ENCODE measurements around the gene OR7G2. TPM values are rescaled to one million over a fixed set of nuclear protein-coding genes. Genes with fewer than 3 reads are reported as not detected.
"Not testable (repeated sequence)": the region's sequence is repeated elsewhere in the genome, so short reads cannot be mapped to it uniquely, and the experiment has no call there.

The OR7G2 gene
- total RNA-seq, 4 donors from 2014 or later = not detected

DNA sequence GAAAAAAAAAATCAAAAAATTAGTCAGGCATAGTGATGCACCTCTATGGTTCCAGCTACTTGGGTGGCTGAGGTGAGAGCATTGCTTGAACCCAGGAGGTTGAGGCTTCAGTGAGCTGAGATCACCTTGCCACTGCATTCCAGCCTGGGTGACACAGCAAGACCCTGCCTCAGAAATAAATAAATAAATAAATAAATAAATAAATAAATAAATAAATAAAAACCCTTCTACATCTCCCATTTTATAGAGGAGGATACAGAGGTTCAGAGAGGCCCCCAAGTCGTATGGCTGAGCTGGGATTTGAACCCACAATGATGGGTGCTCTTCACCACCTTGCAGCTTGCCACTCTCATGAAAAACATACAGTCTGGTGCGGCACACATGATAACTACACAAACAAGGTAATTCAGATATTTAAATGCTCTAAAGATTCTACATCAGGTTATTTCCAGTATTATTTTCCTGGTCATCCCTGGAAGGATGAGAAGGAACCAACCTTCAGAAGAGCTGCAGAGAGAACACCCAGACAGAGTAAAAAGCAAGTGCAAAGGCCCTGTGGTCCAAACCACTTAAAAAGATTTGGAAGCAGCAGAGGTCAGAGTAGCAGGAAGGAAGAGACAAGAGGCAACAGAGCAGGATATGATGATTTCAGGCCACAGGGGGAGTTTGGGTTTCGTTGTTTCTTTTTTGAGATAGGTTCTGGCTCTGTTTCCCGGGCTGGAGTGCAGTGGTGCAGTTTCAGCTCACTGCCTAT is 49.6 kb downstream of the OR7G2 start:
- Histone ChIP-seq H3K27me3 (no peaks in the 10 kb centered on the region), H3K9me3 (no peaks in the 10 kb centered on the region), H3K36me3 (no peaks in the 10 kb centered on the region), H3K4me3 (no peak overlapping the region), H3K27ac (no peak overlapping the region), H3K4me1 (no peaks in the 10 kb centered on the region)
- DNase-seq = no peak
- intact Hi-C loops (cut with DNase I; ENCODE audit: low total_unique reads) = no loop called here
- TF ChIP-seq, protein P1, sequence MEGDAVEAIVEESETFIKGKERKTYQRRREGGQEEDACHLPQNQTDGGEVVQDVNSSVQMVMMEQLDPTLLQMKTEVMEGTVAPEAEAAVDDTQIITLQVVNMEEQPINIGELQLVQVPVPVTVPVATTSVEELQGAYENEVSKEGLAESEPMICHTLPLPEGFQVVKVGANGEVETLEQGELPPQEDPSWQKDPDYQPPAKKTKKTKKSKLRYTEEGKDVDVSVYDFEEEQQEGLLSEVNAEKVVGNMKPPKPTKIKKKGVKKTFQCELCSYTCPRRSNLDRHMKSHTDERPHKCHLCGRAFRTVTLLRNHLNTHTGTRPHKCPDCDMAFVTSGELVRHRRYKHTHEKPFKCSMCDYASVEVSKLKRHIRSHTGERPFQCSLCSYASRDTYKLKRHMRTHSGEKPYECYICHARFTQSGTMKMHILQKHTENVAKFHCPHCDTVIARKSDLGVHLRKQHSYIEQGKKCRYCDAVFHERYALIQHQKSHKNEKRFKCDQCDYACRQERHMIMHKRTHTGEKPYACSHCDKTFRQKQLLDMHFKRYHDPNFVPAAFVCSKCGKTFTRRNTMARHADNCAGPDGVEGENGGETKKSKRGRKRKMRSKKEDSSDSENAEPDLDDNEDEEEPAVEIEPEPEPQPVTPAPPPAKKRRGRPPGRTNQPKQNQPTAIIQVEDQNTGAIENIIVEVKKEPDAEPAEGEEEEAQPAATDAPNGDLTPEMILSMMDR (IDR thresholded peaks at IDR 0.05) = no peak
- no peak for TF ChIP-seq POLR2A (IDR thresholded peaks at IDR 0.05)

DNA sequence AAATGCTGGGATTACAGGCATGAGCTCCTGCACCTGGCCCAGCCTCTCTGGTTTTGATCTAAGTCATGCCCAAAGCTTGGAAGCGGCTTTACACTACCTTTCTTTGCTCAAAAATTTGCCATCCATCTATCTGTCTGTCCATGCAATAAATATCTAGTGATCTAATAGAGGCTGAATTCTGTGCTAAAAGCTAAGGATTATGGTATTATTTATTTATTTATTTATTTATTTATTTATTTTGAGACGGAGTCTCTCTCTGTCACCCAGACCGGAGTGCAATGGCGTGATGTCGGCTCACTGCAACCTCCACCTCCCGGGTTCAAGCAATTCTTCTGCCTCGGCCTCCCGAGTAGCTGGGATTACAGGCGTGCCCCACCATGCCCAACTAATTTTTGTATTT is 51.1 kb downstream of the OR7G2 start:
- H3K4me3 ChIP-seq; H3K36me3 ChIP-seq; intact Hi-C loops (cut with DNase I; ENCODE audit: low total_unique reads); DNase-seq; H3K27me3 ChIP-seq; H3K9me3 ChIP-seq; H3K4me1 ChIP-seq: not testable (repeated sequence)
- H3K27ac ChIP-seq = peak overlapping the region in 1 of 2 donors; percentile 38

DNA sequence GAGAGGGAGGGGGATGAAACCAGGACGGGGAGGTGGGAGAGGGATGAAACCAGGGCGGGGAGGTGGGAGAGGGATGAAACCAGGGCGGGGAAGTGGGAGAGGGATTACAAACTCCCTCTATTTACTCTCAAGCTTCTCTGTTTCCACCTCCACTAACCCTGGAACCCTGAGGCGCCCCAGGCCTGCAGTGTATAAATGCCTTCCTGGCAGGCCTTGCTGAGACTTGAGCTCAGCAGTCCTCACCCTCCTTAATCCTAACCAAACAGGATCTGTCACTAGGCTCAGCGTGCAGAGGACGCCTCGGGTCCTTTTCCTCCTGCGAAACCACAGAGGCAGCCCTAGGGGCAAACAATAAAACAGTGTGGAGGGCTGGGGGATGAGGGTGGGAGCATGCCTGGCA is 52.5 kb downstream of the OR7G2 start:
- Histone ChIP-seq H3K4me3 (no peak overlapping the region), H3K27me3 (no peaks in the 10 kb centered on the region), H3K36me3 (no peaks in the 10 kb centered on the region), H3K9me3 (no peaks in the 10 kb centered on the region), H3K27ac (peak overlapping the region in 1 of 2 donors; percentile 21), H3K4me1 (no peaks in the 10 kb centered on the region)
- TF ChIP-seq POLR2A (IDR thresholded peaks at IDR 0.05) = no peak
- TF ChIP-seq, protein P1 (IDR thresholded peaks at IDR 0.05) = no peak
- intact Hi-C loops (cut with DNase I; ENCODE audit: low total_unique reads) = no loop called here
- DNase-seq = no peak

DNA sequence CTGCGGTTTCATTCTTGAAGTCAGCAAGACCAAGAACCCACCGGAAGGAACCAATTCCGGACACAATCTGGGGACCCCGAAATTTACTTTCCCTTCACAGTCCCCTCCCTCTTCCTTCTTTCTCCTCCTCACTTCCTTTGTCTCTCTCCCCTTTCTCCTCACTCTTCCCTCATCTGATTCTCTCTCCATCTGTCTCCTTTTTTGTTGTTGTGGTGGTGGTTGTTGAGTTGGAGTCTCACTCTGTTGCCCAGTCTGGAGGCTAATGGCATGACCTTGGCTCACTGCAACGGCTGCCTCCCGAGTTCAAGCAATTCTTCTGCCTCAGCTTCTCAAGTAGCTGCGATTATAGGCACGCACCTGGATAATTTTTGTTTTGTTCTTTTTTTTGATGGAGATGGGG is 53.1 kb downstream of the OR7G2 start:
- intact Hi-C loops (cut with DNase I; ENCODE audit: low total_unique reads) = no loop called here
- Histone ChIP-seq H3K27me3 (no peaks in the 10 kb centered on the region), H3K9me3 (no peaks in the 10 kb centered on the region), H3K27ac (no peak overlapping the region), H3K4me1 (no peaks in the 10 kb centered on the region), H3K4me3 (no peak overlapping the region), H3K36me3 (no peaks in the 10 kb centered on the region)
- DNase-seq = no peak
- TF ChIP-seq, protein P1 (IDR thresholded peaks at IDR 0.05) = no peak
- TF ChIP-seq POLR2A (IDR thresholded peaks at IDR 0.05) = no peak

DNA sequence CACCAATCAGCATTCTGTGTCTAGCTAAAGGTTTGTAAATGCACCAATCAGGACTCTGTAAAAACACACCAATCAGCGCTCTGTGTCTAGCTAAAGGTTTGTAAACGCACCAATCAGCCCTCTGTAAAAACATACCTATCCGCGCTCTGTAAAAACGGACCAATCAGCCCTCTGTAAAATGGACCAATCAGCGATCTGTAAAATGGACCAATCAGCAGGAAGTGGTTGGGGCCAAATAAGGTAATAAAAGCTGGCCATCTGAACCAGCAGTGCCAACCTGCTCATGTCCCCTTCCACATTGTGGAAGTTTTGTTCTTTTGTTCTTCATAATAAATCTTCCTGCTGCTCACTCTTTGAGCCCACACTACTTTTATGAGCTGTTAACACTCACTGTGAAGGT is 53.6 kb downstream of the OR7G2 start:
- H3K27ac ChIP-seq; H3K4me1 ChIP-seq; H3K9me3 ChIP-seq; H3K4me3 ChIP-seq; H3K36me3 ChIP-seq; DNase-seq; intact Hi-C loops (cut with DNase I; ENCODE audit: low total_unique reads); H3K27me3 ChIP-seq: not testable (repeated sequence)

DNA sequence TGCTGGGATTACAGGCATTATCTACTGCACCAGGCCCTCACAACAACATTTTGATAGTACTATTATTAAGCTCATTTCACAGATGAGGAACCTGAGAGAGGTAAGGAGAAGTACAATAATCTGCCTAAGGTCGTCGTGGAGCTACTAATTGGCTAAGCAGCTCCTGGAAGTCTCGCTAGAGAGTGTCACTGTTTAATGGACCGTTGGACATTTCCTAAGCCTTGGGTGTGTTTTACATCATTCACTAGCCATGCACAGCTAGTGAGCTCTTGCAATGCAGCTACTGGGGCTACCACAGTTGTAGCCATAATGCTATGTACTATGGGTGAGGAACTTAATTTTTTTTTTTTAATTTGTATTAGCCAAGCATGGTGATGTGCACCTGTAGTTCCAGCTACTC is 54.4 kb downstream of the OR7G2 start:
- H3K4me1 ChIP-seq = no peaks in the 10 kb centered on the region
- intact Hi-C loops (cut with DNase I; ENCODE audit: low total_unique reads) = no loop called here
- TF ChIP-seq, protein P1 (IDR thresholded peaks at IDR 0.05) = no peak
- no peak for TF ChIP-seq POLR2A (IDR thresholded peaks at IDR 0.05)

More for the DNA sequence above, 54.4 kb downstream of the OR7G2 start:
- H3K36me3 ChIP-seq = no peaks in the 10 kb centered on the region
- no peak for DNase-seq
- no peak overlapping the region for H3K4me3 ChIP-seq
- no peaks in the 10 kb centered on the region for H3K27me3 ChIP-seq
- no peaks in the 10 kb centered on the region for H3K9me3 ChIP-seq
- H3K27ac ChIP-seq = no peak overlapping the region

Small RNAs within 50 kb of the gene (small RNA-seq; reads per million reads assigned to genes)
- not detected for gene OR1M4P

Other genes with a start within 250 kb of the OR7G2 start
- gene MUC16, start 97.1 kb downstream of the OR7G2 start, total RNA-seq = 1 to 10 TPM in 3 of 4 donors, under 1 TPM in 1; 0.88 to 5.6 (median 1.7) TPM
- not detected for gene OR1M1, start 20.4 kb downstream of the OR7G2 start, total RNA-seq
- not detected for gene OR7G1, start 8.3 kb upstream of the OR7G2 start, total RNA-seq
- not detected for gene OR7G3, start 19.5 kb upstream of the OR7G2 start, total RNA-seq
- gene ZNF317, start 32.9 kb upstream of the OR7G2 start, total RNA-seq = 10 to 100 TPM in 2 of 4 donors, 1 to 10 TPM in 2; 4.4 to 42.6 (median 13.6) TPM
- not detected for gene OR7D2, start 71.5 kb upstream of the OR7G2 start, total RNA-seq
- gene OR7D4, start 112.1 kb upstream of the OR7G2 start, total RNA-seq = not detected
- not detected for gene OR7E24, start 143.5 kb upstream of the OR7G2 start, total RNA-seq
- 10 to 100 TPM in 2 of 4 donors, 1 to 10 TPM in 2; 1.8 to 34.6 (median 11.6) TPM for gene ZNF699, start 202.4 kb upstream of the OR7G2 start, total RNA-seq
- gene ZNF559, start 216.7 kb upstream of the OR7G2 start, total RNA-seq = 10 to 100 TPM in 3 of 4 donors, 1 to 10 TPM in 1; 5.3 to 60.1 (median 30.2) TPM

Measured in uterus (tissue), 4 donors.